ENCODE data around the gene SNRPA1. TPM values are rescaled to one million over a fixed set of nuclear protein-coding genes. Genes with fewer than 3 reads are reported as not detected.
"Not testable (repeated sequence)": the region's sequence is repeated elsewhere in the genome, so short reads cannot be mapped to it uniquely, and the experiment has no call there.

SNRPA1 gene
- 10 to 100 TPM; 46.4 to 49.2 TPM for total RNA-seq
- polyA plus RNA-seq: 10 to 100 TPM; 37.6 to 54.1 TPM
- long read RNA-seq, donor 1, transcript SNRPA1-201 (9 exons, 1,055 nt): major isoform, 22 of 63 reads
- long read RNA-seq, donor 1, transcript SNRPA1-205 (7 exons, 2,108 nt): minor isoform, 18 of 63 reads
- long read RNA-seq, donor 1, partial matches to known transcripts: 6 of 63 reads
- long read RNA-seq, donor 1, other reads (novel, unspliced or antisense): 10 of 63 reads
- long read RNA-seq, donor 2, transcript SNRPA1-201 (9 exons, 1,055 nt): major isoform, 6 of 32 reads
- long read RNA-seq, donor 2, partial matches to known transcripts: 12 of 32 reads
- long read RNA-seq, donor 2, other reads (novel, unspliced or antisense): 7 of 32 reads

DNA sequence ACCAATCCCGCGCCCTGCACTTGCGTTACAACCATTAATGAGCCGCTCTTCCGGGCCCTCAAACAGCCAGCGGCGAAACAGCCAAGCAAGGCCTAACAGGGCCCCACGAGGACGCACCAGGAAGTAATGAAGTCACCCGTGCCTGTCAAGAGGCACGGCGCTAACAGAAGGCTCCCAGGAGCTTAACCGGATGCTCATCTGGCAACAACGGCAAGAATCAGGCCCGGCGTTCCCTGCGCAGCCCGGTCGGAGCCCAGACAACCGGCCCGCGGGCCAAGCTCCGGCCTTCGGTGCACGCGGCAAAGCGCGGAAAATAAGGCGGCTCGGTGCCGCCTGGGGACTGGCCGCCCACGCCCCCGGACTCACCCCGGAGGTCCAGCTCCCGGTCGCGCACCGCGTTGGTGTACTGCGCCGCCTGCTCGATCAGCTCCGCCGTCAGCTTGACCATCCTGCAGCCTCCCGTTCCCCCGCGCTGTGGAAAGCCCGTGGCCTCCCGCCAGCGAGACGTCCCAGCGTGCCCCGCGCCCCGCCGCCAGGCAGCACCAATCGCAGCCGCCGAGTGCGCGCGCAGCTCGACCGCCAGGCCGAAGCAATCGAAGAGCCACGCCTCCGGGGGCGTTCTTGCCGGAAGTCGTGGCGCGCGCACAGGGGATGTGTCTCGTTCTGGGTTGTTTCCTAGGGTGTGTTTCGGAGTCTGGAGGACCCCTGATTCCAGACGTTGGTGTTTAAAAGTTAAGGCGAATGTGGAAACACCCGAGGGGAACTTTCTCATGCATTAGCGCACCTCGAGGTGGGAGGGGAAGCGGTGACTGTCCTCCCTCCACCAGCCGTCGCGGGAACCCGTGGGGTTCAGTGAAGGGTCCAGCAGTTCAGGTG is at the start of gene SNRPA1:
Gene SNRPA1 (minus strand): TSS at position 518 of the 876 bp plus-strand sequence. CDS start 70 bp downstream, at position 448.
- 0% methylated on average over 84 to 87 of the region's 87 CpGs for WGBS, 2 donors
- Histone ChIP-seq H3K36me3 (ENCODE audit: control insufficient read depth in 1 of 2, insufficient read depth in 2 of 2, low read length in 1 of 2) (no peaks in the 10 kb centered on the region), H3K27ac (ENCODE audit: low read depth in 1 of 2, low read length in 2 of 2) (peak within 1 kb of the TSS; percentile 31 to 84), H3K27me3 (ENCODE audit: control insufficient read depth in 1 of 2, insufficient read depth in 2 of 2, low read length in 1 of 2) (no peaks in the 10 kb centered on the region), H3K9me3 (ENCODE audit: control insufficient read depth, low read length) (no peaks in the 10 kb centered on the region), H3K4me3 (ENCODE audit: low read length in 2 of 2) (peak within 1 kb of the TSS; percentile 51 to 89), H3K4me1 (ENCODE audit: control insufficient read depth in 1 of 2, insufficient read depth in 2 of 2, low read length in 2 of 2) (no peaks in the 10 kb centered on the region)
- ATAC-seq (ENCODE audit: low FRiP score) (peak; percentile 98), DNase-seq (peak; percentile 99 to 100)
- intact Hi-C loops (cut with DNase I): loop anchor here (1.0 to 10.0 kb wide), 3 partner anchors 18 to 690 kb away; partner anchors contain the start of genes ASB7 (in 1 of the 2), LINS1 (in 1 of the 2), SELENOS (in 1 of the 2) and TM2D3 (in 1 of the 2)

- ATAC-seq (ENCODE audit: low FRiP score) (no peak), DNase-seq (no peak)
- Histone ChIP-seq H3K27ac (ENCODE audit: low read depth in 1 of 2, low read length in 2 of 2) (no peak overlapping the region), H3K4me1 (ENCODE audit: control insufficient read depth in 1 of 2, insufficient read depth in 2 of 2, low read length in 2 of 2) (no peaks in the 10 kb centered on the region), H3K27me3 (ENCODE audit: control insufficient read depth in 1 of 2, insufficient read depth in 2 of 2, low read length in 1 of 2) (no peaks in the 10 kb centered on the region), H3K4me3 (ENCODE audit: low read length in 2 of 2) (no peak overlapping the region), H3K9me3 (ENCODE audit: control insufficient read depth, low read length) (no peaks in the 10 kb centered on the region), H3K36me3 (ENCODE audit: control insufficient read depth in 1 of 2, insufficient read depth in 2 of 2, low read length in 1 of 2) (no peaks in the 10 kb centered on the region)
- intact Hi-C loops (cut with DNase I): no loop called here
Measured at GRCh38 chr15:101342056-101342455, 47.0 kb upstream of the SNRPA1 start.

GRCh38 chr15:101338502-101339057 is 43.5 kb upstream of the SNRPA1 start:
- H3K27me3 ChIP-seq (ENCODE audit: control insufficient read depth in 1 of 2, insufficient read depth in 2 of 2, low read length in 1 of 2): no peaks in the 10 kb centered on the region
- DNase-seq: no peak
- H3K4me1 ChIP-seq (ENCODE audit: control insufficient read depth in 1 of 2, insufficient read depth in 2 of 2, low read length in 2 of 2): no peaks in the 10 kb centered on the region
- WGBS, 2 donors: 52 to 61% methylated on average over 1 of the region's 1 CpG
- no peaks in the 10 kb centered on the region for H3K36me3 ChIP-seq (ENCODE audit: control insufficient read depth in 1 of 2, insufficient read depth in 2 of 2, low read length in 1 of 2)
- H3K9me3 ChIP-seq (ENCODE audit: control insufficient read depth, low read length): peaks cover 1% of the 10 kb centered on the region
- ATAC-seq (ENCODE audit: low FRiP score): no peak
- no peak overlapping the region for H3K27ac ChIP-seq (ENCODE audit: low read depth in 1 of 2, low read length in 2 of 2)
- intact Hi-C loops (cut with DNase I): no loop called here
- H3K4me3 ChIP-seq (ENCODE audit: low read length in 2 of 2): no peak overlapping the region

- 71 to 73% methylated on average over 7 of the region's 7 CpGs for WGBS, 2 donors
- Histone ChIP-seq H3K4me1 (ENCODE audit: control insufficient read depth in 1 of 2, insufficient read depth in 2 of 2, low read length in 2 of 2) (no peaks in the 10 kb centered on the region), H3K36me3 (ENCODE audit: control insufficient read depth in 1 of 2, insufficient read depth in 2 of 2, low read length in 1 of 2) (no peaks in the 10 kb centered on the region), H3K27me3 (ENCODE audit: control insufficient read depth in 1 of 2, insufficient read depth in 2 of 2, low read length in 1 of 2) (no peaks in the 10 kb centered on the region), H3K27ac (ENCODE audit: low read depth in 1 of 2, low read length in 2 of 2) (no peak overlapping the region), H3K9me3 (ENCODE audit: control insufficient read depth, low read length) (peaks cover 1% of the 10 kb centered on the region), H3K4me3 (ENCODE audit: low read length in 2 of 2) (no peak overlapping the region)
- ATAC-seq (ENCODE audit: low FRiP score): no peak
- no peak for DNase-seq
- intact Hi-C loops (cut with DNase I): no loop called here
Measured at GRCh38 chr15:101337976-101338375, 42.9 kb upstream of the SNRPA1 start.

- H3K27me3 ChIP-seq (ENCODE audit: control insufficient read depth in 1 of 2, insufficient read depth in 2 of 2, low read length in 1 of 2); H3K27ac ChIP-seq (ENCODE audit: low read depth in 1 of 2, low read length in 2 of 2); ATAC-seq (ENCODE audit: low FRiP score); intact Hi-C loops (cut with DNase I); DNase-seq; H3K4me1 ChIP-seq (ENCODE audit: control insufficient read depth in 1 of 2, insufficient read depth in 2 of 2, low read length in 2 of 2); H3K36me3 ChIP-seq (ENCODE audit: control insufficient read depth in 1 of 2, insufficient read depth in 2 of 2, low read length in 1 of 2); H3K4me3 ChIP-seq (ENCODE audit: low read length in 2 of 2); H3K9me3 ChIP-seq (ENCODE audit: control insufficient read depth, low read length): not testable (repeated sequence)
- WGBS, 2 donors: 85 to 91% methylated on average over 10 to 12 of the region's 16 CpGs
Measured at GRCh38 chr15:101333907-101334789, 39.1 kb upstream of the SNRPA1 start.

- no peak for ATAC-seq (ENCODE audit: low FRiP score)
- intact Hi-C loops (cut with DNase I): no loop called here
- WGBS, 2 donors: 83 to 87% methylated on average over 7 of the region's 7 CpGs
Measured at GRCh38 chr15:101332061-101332467, 37.0 kb upstream of the SNRPA1 start.

DNA sequence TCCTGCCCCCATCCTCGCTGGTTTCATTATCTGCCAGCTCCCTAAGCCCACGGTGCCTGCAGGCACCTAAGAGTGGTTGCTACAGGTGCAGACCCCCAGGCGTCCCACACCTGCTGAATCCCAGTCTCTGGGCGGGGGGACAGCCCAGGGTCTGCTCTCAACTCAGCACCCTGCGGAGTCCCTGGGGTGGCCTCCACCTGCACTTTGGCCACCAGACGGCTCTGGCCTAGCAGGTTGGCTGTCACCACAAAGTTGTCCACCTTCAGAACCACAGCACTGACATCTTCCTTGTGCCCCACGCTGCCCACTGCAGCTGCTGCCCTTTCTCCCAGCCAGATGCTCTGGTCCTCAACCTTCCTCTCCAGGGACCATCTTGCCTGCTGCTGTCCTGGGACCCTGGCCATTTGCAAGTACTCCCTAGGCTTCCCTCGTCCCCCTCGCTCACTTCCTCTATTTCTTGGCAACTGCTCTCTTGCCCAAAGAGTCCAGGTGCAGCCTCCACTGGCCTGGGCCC is 34.9 kb upstream of the SNRPA1 start:
- Histone ChIP-seq H3K9me3 (ENCODE audit: control insufficient read depth, low read length) (peaks cover 1% of the 10 kb centered on the region), H3K27ac (ENCODE audit: low read depth in 1 of 2, low read length in 2 of 2) (no peak overlapping the region), H3K4me1 (ENCODE audit: control insufficient read depth in 1 of 2, insufficient read depth in 2 of 2, low read length in 2 of 2) (no peaks in the 10 kb centered on the region), H3K27me3 (ENCODE audit: control insufficient read depth in 1 of 2, insufficient read depth in 2 of 2, low read length in 1 of 2) (no peaks in the 10 kb centered on the region), H3K4me3 (ENCODE audit: low read length in 2 of 2) (no peak overlapping the region), H3K36me3 (ENCODE audit: control insufficient read depth in 1 of 2, insufficient read depth in 2 of 2, low read length in 1 of 2) (no peaks in the 10 kb centered on the region)
- intact Hi-C loops (cut with DNase I): no loop called here
- ATAC-seq (ENCODE audit: low FRiP score) (no peak), DNase-seq (no peak)
- WGBS, 2 donors: 85 to 86% methylated on average over 9 of the region's 9 CpGs

More at GRCh38 chr15:101332061-101332467, 37.0 kb upstream of the SNRPA1 start:
- Histone ChIP-seq H3K27ac (ENCODE audit: low read depth in 1 of 2, low read length in 2 of 2) (no peak overlapping the region), H3K36me3 (ENCODE audit: control insufficient read depth in 1 of 2, insufficient read depth in 2 of 2, low read length in 1 of 2) (no peaks in the 10 kb centered on the region), H3K27me3 (ENCODE audit: control insufficient read depth in 1 of 2, insufficient read depth in 2 of 2, low read length in 1 of 2) (no peaks in the 10 kb centered on the region), H3K4me1 (ENCODE audit: control insufficient read depth in 1 of 2, insufficient read depth in 2 of 2, low read length in 2 of 2) (no peaks in the 10 kb centered on the region), H3K9me3 (ENCODE audit: control insufficient read depth, low read length) (peaks cover 1% of the 10 kb centered on the region), H3K4me3 (ENCODE audit: low read length in 2 of 2) (no peak overlapping the region)
- no peak for DNase-seq

Data from aorta (tissue), 5 donors.